H7 (cell line): ENCODE data around the gene EXOC3L4. TPM values are rescaled to one million over a fixed set of nuclear protein-coding genes. Genes with fewer than 3 reads are reported as not detected.
A peak's percentile ranks its signal among the peaks of the same experiment; 100 is the strongest.

Source experiments
- DNase-seq: peaks from one replicate; pipeline ENCODE4 v3.0.0; 2012
- H3K27me3 ChIP-seq: 2 replicates; pipeline ENCODE4 v1.6.0; 2011; ENCODE audit warnings: mild to moderate bottlenecking, low read length; ENCODE audit not compliant: control insufficient read depth, insufficient read depth
- H3K36me3 ChIP-seq: replicated peaks from 2 replicates; pipeline ENCODE4 v1.5.1; 2011; ENCODE audit warnings: low read length; ENCODE audit not compliant: control insufficient read depth, insufficient read depth
- H3K4me3 ChIP-seq: 2 replicates; pipeline ENCODE4 v1.5.1; 2011; ENCODE audit warnings: low read depth, mild to moderate bottlenecking, control low read depth, low read length, moderate library complexity; ENCODE audit not compliant: insufficient read depth
- total RNA-seq: library from RNA; depleted of rRNA; stranded (reverse); fragments of >200 nt; shearing (Covaris generic); gene quantifications from 2 replicates; pipeline ENCODE4 v1.2.3, GENCODE V29; 2014

EXOC3L4 gene
- total RNA-seq, 1 experiment from 2014 or later = 0.21 TPM

DNA sequence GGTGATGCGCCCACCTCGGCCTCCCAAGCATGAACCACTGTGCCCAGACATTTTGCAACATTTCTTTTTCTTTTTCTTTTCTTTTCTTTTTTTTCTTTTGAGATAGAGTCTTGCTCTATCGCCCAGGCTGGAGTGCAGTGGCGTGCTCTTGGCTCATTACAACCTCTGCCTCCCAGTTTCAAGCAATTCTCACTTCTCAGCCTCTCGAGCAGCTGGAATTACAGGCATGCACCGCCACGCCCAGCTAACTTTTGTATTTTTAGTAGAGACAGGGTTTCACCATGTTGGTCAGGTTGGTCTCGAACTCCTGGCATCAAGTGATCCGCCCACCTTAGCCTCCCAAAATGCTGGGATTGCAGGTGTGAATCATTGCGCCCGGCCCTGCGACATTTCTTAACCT lies 29.5 kb upstream of the EXOC3L4 start:
- Histone ChIP-seq H3K27me3 (no peaks in the 10 kb centered on the region), H3K36me3 (no peaks in the 10 kb centered on the region), H3K4me3 (no peak overlapping the region)
- DNase-seq = no peak

DNA sequence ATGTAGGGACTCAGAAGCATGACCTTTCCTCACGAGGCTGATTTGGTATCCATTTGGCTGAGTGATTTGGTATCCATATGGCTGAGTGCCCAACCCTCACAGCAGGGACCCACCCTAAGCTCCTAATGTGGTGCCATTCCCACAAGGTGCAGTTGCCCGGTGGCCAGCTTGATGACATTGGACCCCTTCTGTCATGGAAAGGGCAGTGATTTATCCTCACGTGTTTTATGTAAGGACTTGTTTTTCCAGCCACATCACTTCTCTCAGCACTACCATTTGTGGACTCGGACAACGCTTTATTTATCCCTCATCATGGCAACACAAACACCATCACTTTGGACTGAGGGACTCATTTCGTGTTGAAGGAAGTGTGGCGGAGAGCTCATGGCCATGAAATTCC lies 28.7 kb upstream of the EXOC3L4 start:
- Histone ChIP-seq H3K4me3 (no peak overlapping the region), H3K27me3 (no peaks in the 10 kb centered on the region), H3K36me3 (no peaks in the 10 kb centered on the region)
- no peak for DNase-seq

DNA sequence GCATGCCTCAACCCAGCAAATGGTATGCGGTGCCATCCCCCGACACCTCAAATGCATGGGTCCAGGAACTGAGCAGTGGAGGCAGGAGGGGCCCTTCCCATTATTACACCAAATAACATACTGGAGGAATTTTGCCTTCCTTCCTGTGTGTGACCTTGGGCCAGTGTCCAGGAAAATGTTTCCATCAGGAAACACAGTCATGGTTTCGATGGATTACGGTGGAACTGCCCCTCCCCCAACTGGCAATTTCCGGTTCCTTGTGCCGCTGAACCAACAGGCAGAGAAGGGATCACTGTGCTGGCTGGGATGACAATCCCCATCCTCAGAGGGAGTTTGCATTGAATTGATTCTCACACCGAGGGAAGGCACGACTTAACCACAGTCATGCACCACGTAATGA lies 28.1 kb upstream of the EXOC3L4 start:
- DNase-seq = no peak
- no peaks in the 10 kb centered on the region for H3K36me3 ChIP-seq
- no peak overlapping the region for H3K4me3 ChIP-seq
- no peaks in the 10 kb centered on the region for H3K27me3 ChIP-seq

DNA sequence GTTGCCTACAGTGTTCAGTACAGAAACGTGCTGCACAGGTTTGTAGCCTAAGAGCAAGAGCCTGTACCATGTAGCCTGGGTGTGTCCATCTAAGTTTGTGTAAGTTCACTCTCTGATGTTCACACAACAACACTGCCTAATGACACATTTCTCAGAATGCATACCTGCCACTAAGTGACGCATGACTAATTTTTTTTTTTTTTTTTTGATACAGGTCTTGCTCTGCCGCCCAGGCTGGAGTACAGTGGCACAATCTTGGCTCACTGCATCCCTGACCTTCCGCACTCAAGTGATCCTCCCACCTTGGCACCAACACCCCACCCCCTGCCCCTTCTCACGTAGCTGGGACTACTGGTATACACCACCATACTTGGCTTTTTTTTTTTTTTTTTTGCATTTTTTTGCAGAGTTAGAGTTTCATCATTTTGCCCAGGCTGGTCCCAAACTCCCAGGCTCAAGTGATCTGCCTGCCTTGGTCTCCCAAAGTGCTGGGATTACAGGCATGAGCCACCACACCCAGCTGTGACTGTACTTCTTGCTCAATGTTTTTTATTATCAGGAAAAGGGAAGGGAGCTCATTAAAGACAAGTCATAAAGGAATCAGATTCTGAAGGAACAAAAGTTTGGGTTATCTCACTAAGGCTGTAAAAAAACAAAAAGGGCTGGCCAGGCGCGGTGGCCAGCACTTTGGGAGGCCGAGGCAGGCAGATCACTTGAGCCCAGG lies 27.1 kb upstream of the EXOC3L4 start:
- DNase-seq = no peak
- Histone ChIP-seq H3K4me3 (no peak overlapping the region), H3K27me3 (no peaks in the 10 kb centered on the region), H3K36me3 (no peaks in the 10 kb centered on the region)

GRCh38 chr14:103068351-103069073 lies 26.0 kb upstream of the EXOC3L4 start:
- Histone ChIP-seq H3K27me3 (no peaks in the 10 kb centered on the region), H3K4me3 (no peak overlapping the region), H3K36me3 (no peaks in the 10 kb centered on the region)
- DNase-seq = no peak

GRCh38 chr14:103070263-103070885 lies 24.2 kb upstream of the EXOC3L4 start:
- H3K27me3 ChIP-seq = peaks cover 6% of the 10 kb centered on the region
- H3K36me3 ChIP-seq = no peaks in the 10 kb centered on the region
- peak; percentile 30 for DNase-seq
- no peak overlapping the region for H3K4me3 ChIP-seq

GRCh38 chr14:103070971-103071542 lies 23.5 kb upstream of the EXOC3L4 start:
- Histone ChIP-seq H3K36me3 (no peaks in the 10 kb centered on the region), H3K27me3 (peaks cover 6% of the 10 kb centered on the region), H3K4me3 (no peak overlapping the region)
- peak; percentile 41 for DNase-seq

GRCh38 chr14:103071544-103072251 lies 22.8 kb upstream of the EXOC3L4 start:
- H3K4me3 ChIP-seq = no peak overlapping the region
- H3K36me3 ChIP-seq = no peaks in the 10 kb centered on the region
- peak; percentile 41 for DNase-seq
- peaks cover 6% of the 10 kb centered on the region for H3K27me3 ChIP-seq

DNA sequence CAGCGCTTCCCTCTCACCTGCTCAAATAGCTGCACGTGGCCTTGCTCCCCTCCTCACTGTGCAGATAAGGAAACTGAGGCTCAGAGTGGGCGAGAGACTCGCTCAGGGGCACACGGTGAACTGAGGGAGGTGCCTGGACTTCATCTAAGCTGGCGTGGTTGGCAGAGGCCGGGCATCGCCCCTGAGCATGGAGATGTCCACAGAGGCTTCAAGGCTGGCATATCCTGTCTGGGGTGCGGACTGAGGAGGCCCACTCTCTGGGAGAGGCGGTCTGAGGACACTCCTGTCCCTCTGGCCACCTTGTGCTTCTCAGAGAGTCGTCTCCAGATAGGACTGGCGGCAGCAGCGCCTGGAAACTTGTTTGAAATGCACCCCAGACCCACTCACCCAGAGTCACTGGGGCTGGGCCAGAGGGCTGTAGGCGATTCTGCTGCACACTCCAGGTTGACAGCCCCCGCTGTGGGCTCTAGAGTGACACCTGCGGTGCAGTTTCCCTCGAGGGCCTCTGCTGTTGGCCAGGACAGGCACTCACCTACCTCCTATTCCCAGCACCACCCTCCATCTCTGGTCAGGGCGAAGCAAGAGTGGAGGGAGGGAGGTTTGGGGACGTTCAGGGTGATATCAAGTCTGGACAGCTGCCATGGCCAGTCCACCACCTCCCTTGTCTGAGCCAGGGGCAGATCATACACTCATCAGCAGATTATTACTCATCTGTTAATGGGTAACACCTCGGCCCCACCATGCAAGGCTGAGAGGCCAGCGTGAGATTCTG lies 21.7 kb upstream of the EXOC3L4 start:
- Histone ChIP-seq H3K36me3 (no peaks in the 10 kb centered on the region), H3K27me3 (peaks cover 6% of the 10 kb centered on the region), H3K4me3 (no peak overlapping the region)
- peak; percentile 50 for DNase-seq

DNA sequence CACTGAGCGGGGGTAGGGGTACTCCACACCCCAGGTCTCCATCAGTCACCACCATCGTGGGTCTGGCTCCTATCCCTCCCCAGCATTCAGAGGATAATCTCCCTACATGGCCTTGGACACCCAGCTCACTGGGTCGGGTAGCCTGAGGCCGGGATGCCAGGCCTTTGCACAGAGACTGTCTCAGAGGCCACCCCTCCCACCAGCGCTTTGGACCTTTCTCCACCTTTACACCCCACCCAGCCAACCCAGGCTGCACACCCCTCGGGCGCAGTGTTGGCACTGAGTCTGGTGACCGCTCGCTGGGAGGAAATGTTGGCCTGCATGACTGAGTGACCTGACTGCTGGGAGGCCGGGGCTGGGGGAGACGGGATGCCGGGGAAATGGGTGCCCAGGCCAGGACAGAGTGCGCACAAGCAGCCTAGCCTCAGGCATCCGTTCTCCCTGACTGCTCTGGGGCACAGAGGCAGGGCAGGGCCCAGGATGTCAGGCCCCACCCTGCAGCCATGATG lies 21.1 kb upstream of the EXOC3L4 start:
- Histone ChIP-seq H3K36me3 (no peaks in the 10 kb centered on the region), H3K27me3 (peaks cover 6% of the 10 kb centered on the region), H3K4me3 (no peak overlapping the region)
- no peak for DNase-seq

GRCh38 chr14:103073876-103074728 lies 20.4 kb upstream of the EXOC3L4 start:
- Histone ChIP-seq H3K4me3 (no peak overlapping the region), H3K27me3 (peaks cover 6% of the 10 kb centered on the region), H3K36me3 (no peaks in the 10 kb centered on the region)
- peak; percentile 49 for DNase-seq

DNA sequence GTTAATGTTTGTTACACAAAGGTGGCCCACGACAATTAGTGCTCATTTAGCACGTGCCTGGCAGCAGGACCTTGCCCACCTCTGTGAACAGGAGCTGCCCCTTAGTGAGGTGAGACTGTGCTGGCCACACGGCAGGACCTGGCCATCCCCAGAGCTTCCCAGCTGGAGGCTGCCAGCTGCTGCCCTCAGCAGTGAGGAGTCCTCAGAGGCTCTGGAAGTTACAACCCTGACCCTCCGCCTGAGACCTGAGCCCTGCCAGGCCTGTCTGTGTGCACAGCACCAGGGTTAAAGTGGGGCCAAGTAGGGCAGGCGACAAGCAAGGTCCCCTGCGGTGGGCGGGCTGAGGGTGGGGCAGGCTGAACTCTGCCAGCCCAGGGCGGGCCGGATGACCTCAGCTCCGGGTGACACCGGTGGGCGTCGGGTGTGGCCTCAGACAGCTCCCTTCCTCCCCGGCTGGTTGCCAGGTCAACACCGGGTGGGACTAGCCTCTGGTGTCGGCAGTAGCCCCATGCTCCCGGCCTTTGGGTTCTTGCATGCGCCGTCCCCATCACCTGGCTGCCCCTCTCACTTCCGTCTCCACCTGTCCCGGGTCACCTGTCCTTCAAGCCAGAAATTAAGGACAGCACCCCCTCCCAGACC lies 19.7 kb upstream of the EXOC3L4 start:
- Histone ChIP-seq H3K36me3 (no peaks in the 10 kb centered on the region), H3K4me3 (peak overlapping the region; percentile 64), H3K27me3 (peaks cover 6% of the 10 kb centered on the region)
- no peak for DNase-seq

GRCh38 chr14:103078420-103078749 lies 16.1 kb upstream of the EXOC3L4 start:
- Histone ChIP-seq H3K27me3 (peaks cover 11% of the 10 kb centered on the region), H3K36me3 (no peaks in the 10 kb centered on the region), H3K4me3 (no peak overlapping the region)
- peak; percentile 93 for DNase-seq
